ENCODE results near the gene NUTF2.

Gene NUTF2

DNA sequence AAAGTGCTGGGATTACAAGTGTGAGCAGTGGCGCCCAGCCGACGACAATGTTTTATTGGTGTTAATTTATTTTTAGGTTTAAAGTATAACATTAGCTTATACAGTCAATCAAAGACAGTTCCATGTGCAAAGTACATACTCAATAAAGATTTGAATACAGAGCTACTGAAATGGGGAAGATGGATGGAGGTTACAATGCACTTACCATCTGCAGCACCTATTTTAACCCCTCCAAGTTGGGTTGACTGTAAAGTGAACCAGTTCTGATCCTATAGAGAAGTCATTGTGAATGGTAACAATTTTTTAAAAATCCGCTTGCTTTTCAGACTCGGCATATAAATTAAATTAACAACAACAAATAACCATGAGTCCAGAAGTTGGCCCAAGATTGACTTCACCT, 45.6 kb downstream of the NUTF2 start:
- H3K4me1 ChIP-seq (ENCODE audit: control insufficient read depth, low read length): peaks cover 18% of the 10 kb centered on the region
- peak overlapping the region; percentile 68 for H3K4me2 ChIP-seq (ENCODE audit: low read length)
- no peaks in the 10 kb centered on the region for H4K20me1 ChIP-seq (ENCODE audit: control insufficient read depth, insufficient read depth, low read depth, low read length)
- H3K4me3 ChIP-seq (ENCODE audit: low read length): peak overlapping the region; percentile 87
- TF ChIP-seq CTCF (IDR thresholded peaks at IDR 0.05; ENCODE audit: low read depth, low read length, poor library complexity, severe bottlenecking) (no peak), EZH2phosphoT487 (IDR thresholded peaks at IDR 0.05; ENCODE audit: borderline replicate concordance, low read length) (no peak)
- 0 out of 2 replicates have a peak, but pooled peaks cover 2% of the 10 kb centered on the region for H3F3A ChIP-seq (ENCODE audit: control insufficient read depth, insufficient read depth)
- no peaks in the 10 kb centered on the region for H3K9me2 ChIP-seq (replicated peaks; ENCODE audit: control insufficient read depth, low read length)
- no peaks in the 10 kb centered on the region for H3K27me3 ChIP-seq (ENCODE audit: control insufficient read depth, low read length)
- peaks cover 42% of the 10 kb centered on the region for H3K79me2 ChIP-seq (ENCODE audit: control insufficient read depth, low read length)
- no peaks in the 10 kb centered on the region; the same call in 1 of the 2 replicates for H3K36me3 ChIP-seq (ENCODE audit: control insufficient read depth, low read length)
- H3K27ac ChIP-seq (ENCODE audit: low read depth, low read length): no peak overlapping the region
- no peaks in the 10 kb centered on the region for H3K9me3 ChIP-seq (ENCODE audit: control insufficient read depth, insufficient read depth, low read length)

GRCh38 chr16:67892899-67893742, 46.4 kb downstream of the NUTF2 start, which contains the start of gene PSKH1:
TSS of gene PSKH1 (plus strand) at chr16:67893254. CDS start at chr16:67908750, 15,496 bp downstream.
- Histone ChIP-seq H3K27ac (ENCODE audit: low read depth, low read length) (no peak within 1 kb of the TSS), H3K4me2 (ENCODE audit: low read length) (peak within 1 kb of the TSS; percentile 94), H4K20me1 (ENCODE audit: control insufficient read depth, insufficient read depth, low read depth, low read length) (no peaks in the 10 kb centered on the region), H3K79me2 (ENCODE audit: control insufficient read depth, low read length) (peaks cover 47% of the 10 kb centered on the region), H3K4me3 (ENCODE audit: low read length) (peak within 1 kb of the TSS; percentile 87), H3K4me1 (ENCODE audit: control insufficient read depth, low read length) (peaks cover 18% of the 10 kb centered on the region), H3F3A (ENCODE audit: control insufficient read depth, insufficient read depth) (no peaks in the 10 kb centered on the region), H3K9me3 (ENCODE audit: control insufficient read depth, insufficient read depth, low read length) (no peaks in the 10 kb centered on the region), H3K9me2 (replicated peaks; ENCODE audit: control insufficient read depth, low read length) (no peaks in the 10 kb centered on the region), H3K27me3 (ENCODE audit: control insufficient read depth, low read length) (no peaks in the 10 kb centered on the region), H3K36me3 (ENCODE audit: control insufficient read depth, low read length) (no peaks in the 10 kb centered on the region; the same call in 1 of the 2 replicates)
- no peak for TF ChIP-seq EZH2phosphoT487 (IDR thresholded peaks at IDR 0.05; ENCODE audit: borderline replicate concordance, low read length)
- no peak for TF ChIP-seq CTCF (IDR thresholded peaks at IDR 0.05; ENCODE audit: low read depth, low read length, poor library complexity, severe bottlenecking)

DNA sequence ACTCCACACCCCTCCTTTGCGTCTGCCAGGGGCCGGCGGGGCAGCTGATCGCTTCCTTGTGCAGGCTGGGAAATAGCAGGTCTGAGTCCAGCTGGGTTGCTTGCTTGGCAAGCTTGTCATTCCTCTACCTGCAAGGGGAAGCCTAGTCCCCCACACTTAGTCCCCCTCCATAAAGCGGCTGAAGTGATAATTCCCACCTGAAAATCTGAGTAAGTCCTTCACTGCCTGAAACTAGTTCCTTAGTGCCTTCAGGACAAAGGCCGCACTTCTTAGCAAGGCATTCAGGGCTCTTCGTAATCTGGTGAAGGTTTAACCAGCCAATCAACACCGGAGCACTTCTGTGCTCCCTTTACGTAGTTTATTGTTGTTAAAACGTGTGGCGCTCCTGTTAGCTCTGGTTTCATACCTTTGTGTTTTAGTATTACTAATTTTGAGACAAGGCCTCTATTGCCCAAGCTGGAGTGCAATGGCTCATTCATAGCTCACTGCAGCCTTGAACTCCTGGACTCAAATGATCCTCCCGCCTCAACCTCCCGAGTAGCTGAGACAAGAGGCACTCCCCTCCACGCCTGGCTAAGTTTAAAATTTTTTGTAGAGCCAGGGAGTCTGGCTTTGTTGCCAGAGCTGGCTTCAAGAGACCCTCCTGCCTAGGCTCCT, 47.1 kb downstream of the NUTF2 start:
- Histone ChIP-seq H3K4me2 (ENCODE audit: low read length) (peak overlapping the region; percentile 94), H3K79me2 (ENCODE audit: control insufficient read depth, low read length) (peaks cover 51% of the 10 kb centered on the region), H4K20me1 (ENCODE audit: control insufficient read depth, insufficient read depth, low read depth, low read length) (no peaks in the 10 kb centered on the region), H3F3A (ENCODE audit: control insufficient read depth, insufficient read depth) (no peaks in the 10 kb centered on the region), H3K4me1 (ENCODE audit: control insufficient read depth, low read length) (peaks cover 18% of the 10 kb centered on the region), H3K9me2 (replicated peaks; ENCODE audit: control insufficient read depth, low read length) (no peaks in the 10 kb centered on the region), H3K27me3 (ENCODE audit: control insufficient read depth, low read length) (no peaks in the 10 kb centered on the region), H3K36me3 (ENCODE audit: control insufficient read depth, low read length) (no peaks in the 10 kb centered on the region; the same call in 1 of the 2 replicates), H3K9me3 (ENCODE audit: control insufficient read depth, insufficient read depth, low read length) (no peaks in the 10 kb centered on the region), H3K4me3 (ENCODE audit: low read length) (peak overlapping the region; percentile 87), H3K27ac (ENCODE audit: low read depth, low read length) (no peak overlapping the region)
- TF ChIP-seq CTCF (IDR thresholded peaks at IDR 0.05; ENCODE audit: low read depth, low read length, poor library complexity, severe bottlenecking) (no peak), EZH2phosphoT487 (IDR thresholded peaks at IDR 0.05; ENCODE audit: borderline replicate concordance, low read length) (no peak)
